CD4-positive, alpha-beta T cell treated with Interleukin-4 for 1 hour (primary cell): ENCODE results near the gene WDR87.
"Not testable (repeated sequence)": the region's sequence is repeated elsewhere in the genome, so short reads cannot be mapped to it uniquely, and the experiment has no call there.

Experiments
- DNase-seq, 2 donors: peaks; one replicate each; pipeline ENCODE4 v3.0.0-alpha.2; 2020 to 2022

Gene WDR87

GRCh38 chr19:37874784-37875183, 31.6 kb downstream of the WDR87 start:
- no peak for DNase-seq

GRCh38 chr19:37872383-37872782, 34.0 kb downstream of the WDR87 start:
- no peak for DNase-seq

- no peak for DNase-seq
Observed at GRCh38 chr19:37869766-37870340, 36.5 kb downstream of the WDR87 start.

- DNase-seq: no peak
Observed at GRCh38 chr19:37867831-37868230, 38.6 kb downstream of the WDR87 start.

GRCh38 chr19:37865930-37866329, 40.5 kb downstream of the WDR87 start:
- DNase-seq: not testable (repeated sequence)

- DNase-seq: no peak
Observed at GRCh38 chr19:37864501-37864900, 41.9 kb downstream of the WDR87 start.

- DNase-seq: peak; percentile 27 to 32
Observed at GRCh38 chr19:37855098-37855497, 51.3 kb downstream of the WDR87 start.

- DNase-seq: no peak
Observed at GRCh38 chr19:37845932-37846331, 60.5 kb downstream of the WDR87 start.
